ENCODE data around the gene GGT6. TPM values are rescaled to one million over a fixed set of nuclear protein-coding genes. Genes with fewer than 3 reads are reported as not detected.

Gene GGT6
- polyA plus RNA-seq, 1 experiment: not detected

DNA sequence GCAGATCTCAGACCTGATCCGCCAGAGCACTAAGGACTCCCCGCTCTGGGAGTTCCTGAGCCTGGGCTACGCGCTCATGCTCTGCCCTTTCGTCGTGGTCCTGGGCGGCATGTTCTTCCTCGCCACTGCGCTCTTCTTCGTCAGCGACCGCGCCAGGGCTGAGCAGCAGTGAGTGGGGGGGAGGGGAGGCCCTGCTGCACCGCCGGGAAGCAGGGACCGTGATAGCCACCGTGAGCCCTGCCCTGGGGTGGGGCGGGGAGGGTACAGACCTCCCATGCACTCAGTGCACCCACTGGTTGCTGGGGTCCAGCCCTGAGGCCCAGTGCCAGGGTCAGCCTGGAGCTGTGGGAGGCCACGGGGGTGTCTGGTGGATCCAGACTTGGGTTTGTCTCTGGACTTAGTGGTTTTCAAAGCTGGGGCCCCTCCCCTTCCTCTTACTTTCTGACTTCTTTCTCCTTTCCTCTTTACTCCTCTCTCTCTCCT is 24.1 kb downstream of the GGT6 start:
- Histone ChIP-seq H3K27me3 (ENCODE audit: control insufficient read depth, insufficient read depth, low read length) (no peaks in the 10 kb centered on the region), H3K36me3 (ENCODE audit: control insufficient read depth, insufficient read depth, low read length) (peaks cover 14% of the 10 kb centered on the region), H3K4me3 (ENCODE audit: low read depth, low read length) (no peak overlapping the region)
- DNase-seq (ENCODE audit: low read depth): no peak
- TF ChIP-seq, protein P1, sequence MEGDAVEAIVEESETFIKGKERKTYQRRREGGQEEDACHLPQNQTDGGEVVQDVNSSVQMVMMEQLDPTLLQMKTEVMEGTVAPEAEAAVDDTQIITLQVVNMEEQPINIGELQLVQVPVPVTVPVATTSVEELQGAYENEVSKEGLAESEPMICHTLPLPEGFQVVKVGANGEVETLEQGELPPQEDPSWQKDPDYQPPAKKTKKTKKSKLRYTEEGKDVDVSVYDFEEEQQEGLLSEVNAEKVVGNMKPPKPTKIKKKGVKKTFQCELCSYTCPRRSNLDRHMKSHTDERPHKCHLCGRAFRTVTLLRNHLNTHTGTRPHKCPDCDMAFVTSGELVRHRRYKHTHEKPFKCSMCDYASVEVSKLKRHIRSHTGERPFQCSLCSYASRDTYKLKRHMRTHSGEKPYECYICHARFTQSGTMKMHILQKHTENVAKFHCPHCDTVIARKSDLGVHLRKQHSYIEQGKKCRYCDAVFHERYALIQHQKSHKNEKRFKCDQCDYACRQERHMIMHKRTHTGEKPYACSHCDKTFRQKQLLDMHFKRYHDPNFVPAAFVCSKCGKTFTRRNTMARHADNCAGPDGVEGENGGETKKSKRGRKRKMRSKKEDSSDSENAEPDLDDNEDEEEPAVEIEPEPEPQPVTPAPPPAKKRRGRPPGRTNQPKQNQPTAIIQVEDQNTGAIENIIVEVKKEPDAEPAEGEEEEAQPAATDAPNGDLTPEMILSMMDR (IDR thresholded peaks at IDR 0.05; ENCODE audit: insufficient read depth, low read depth, low read length): no peak
- POLR2A ChIA-PET: no interaction called here
- CTCF ChIA-PET: interaction anchor here (1.0 kb wide), 1 partner anchor 20 kb away, joined by 3 read pairs; no protein-coding TSS in a partner anchor

DNA sequence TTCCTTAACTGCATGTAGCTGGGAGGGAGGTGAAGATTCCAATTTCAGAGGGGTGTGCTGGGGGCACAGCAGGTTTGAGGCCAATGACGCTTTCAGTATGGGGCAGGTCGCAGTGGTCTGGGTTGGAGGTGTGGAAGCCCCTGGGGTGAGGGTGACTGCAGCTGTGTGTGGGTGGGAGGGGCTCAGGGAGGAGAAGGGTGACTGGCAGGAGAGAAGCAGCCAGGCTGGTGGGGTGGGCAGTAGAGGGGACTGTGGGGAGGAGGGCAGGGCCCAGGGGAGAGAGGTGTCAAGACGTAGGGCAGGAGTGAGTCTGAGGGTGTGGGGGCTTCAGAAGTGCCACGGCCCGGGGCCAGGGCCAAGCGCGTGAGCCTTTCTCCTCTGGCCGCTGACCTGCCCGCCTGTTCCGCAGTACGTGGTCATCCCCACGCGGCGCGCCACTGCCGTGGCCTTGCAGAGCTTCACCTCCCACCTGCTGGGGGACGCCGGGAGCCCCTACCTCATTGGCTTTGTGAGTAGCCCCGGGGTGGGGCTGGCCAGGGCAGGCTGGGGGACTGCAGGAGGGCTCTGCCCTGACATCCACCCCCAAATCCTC is 24.6 kb downstream of the GGT6 start:
- no peak overlapping the region for H3K4me3 ChIP-seq (ENCODE audit: low read depth, low read length)
- H3K27me3 ChIP-seq (ENCODE audit: control insufficient read depth, insufficient read depth, low read length): 0 out of 2 replicates have a peak, but pooled peaks cover 2% of the 10 kb centered on the region
- TF ChIP-seq, protein P1 (IDR thresholded peaks at IDR 0.05; ENCODE audit: insufficient read depth, low read depth, low read length): no peak
- no peak for DNase-seq (ENCODE audit: low read depth)
- ChIA-PET CTCF (interaction anchor here (1.0 to 1.3 kb wide), 2 partner anchors 19 to 31 kb away, joined by 3 to 4 read pairs; no protein-coding TSS in a partner anchor), POLR2A (no interaction called here)
- H3K36me3 ChIP-seq (ENCODE audit: control insufficient read depth, insufficient read depth, low read length): peaks cover 13% of the 10 kb centered on the region

GRCh38 chr17:4534928-4535666 is 25.3 kb downstream of the GGT6 start:
- ChIA-PET POLR2A (no interaction called here), CTCF (interaction anchor here (1.0 to 1.3 kb wide), 2 partner anchors 10 to 32 kb away, joined by 3 to 4 read pairs; no protein-coding TSS in a partner anchor)
- TF ChIP-seq, protein P1 (IDR thresholded peaks at IDR 0.05; ENCODE audit: insufficient read depth, low read depth, low read length): no peak
- Histone ChIP-seq H3K27me3 (ENCODE audit: control insufficient read depth, insufficient read depth, low read length) (0 out of 2 replicates have a peak, but pooled peaks cover 2% of the 10 kb centered on the region), H3K4me3 (ENCODE audit: low read depth, low read length) (no peak overlapping the region), H3K36me3 (ENCODE audit: control insufficient read depth, insufficient read depth, low read length) (peaks cover 8% of the 10 kb centered on the region)
- DNase-seq (ENCODE audit: low read depth): no peak

GRCh38 chr17:4534515-4534914 is 25.9 kb downstream of the GGT6 start:
- POLR2A ChIA-PET: no interaction called here
- no peak overlapping the region for H3K4me3 ChIP-seq (ENCODE audit: low read depth, low read length)
- H3K36me3 ChIP-seq (ENCODE audit: control insufficient read depth, insufficient read depth, low read length): peaks cover 7% of the 10 kb centered on the region
- CTCF ChIA-PET: interaction anchor here (1.0 to 1.3 kb wide), 2 partner anchors 10 to 32 kb away, joined by 3 to 4 read pairs; no protein-coding TSS in a partner anchor
- TF ChIP-seq, protein P1 (IDR thresholded peaks at IDR 0.05; ENCODE audit: insufficient read depth, low read depth, low read length): no peak
- no peak for DNase-seq (ENCODE audit: low read depth)
- 0 out of 2 replicates have a peak, but pooled peaks cover 2% of the 10 kb centered on the region for H3K27me3 ChIP-seq (ENCODE audit: control insufficient read depth, insufficient read depth, low read length)
